ENCODE data around the gene POU5F1. TPM values are rescaled to one million over a fixed set of nuclear protein-coding genes. Genes with fewer than 3 reads are reported as not detected.

The POU5F1 gene
- not detected in 2 replicates for total RNA-seq

GRCh38 chr6:31170600-31170881, at the start of gene POU5F1:
Gene POU5F1 (minus strand): TSS chr6:31170682. CDS start chr6:31170620, 62 bp downstream.

GRCh38 chr6:31158140-31158862, 12.2 kb downstream of the POU5F1 start, which contains the start of gene TCF19:
Gene TCF19 (plus strand): TSS chr6:31158589. CDS start chr6:31159470, 881 bp downstream.

GRCh38 chr6:31157513-31158139, 12.9 kb downstream of the POU5F1 start, which contains the start of gene CCHCR1:
Gene CCHCR1 (minus strand): TSS chr6:31157802. CDS start chr6:31157600, 202 bp downstream.

GRCh38 chr6:31138982-31139381, 31.5 kb downstream of the POU5F1 start, which contains the start of gene PSORS1C2:
Gene PSORS1C2 (minus strand): TSS chr6:31139066. CDS start chr6:31139026, 40 bp downstream.

GRCh38 chr6:31120151-31120915, 50.1 kb downstream of the POU5F1 start, which contains the start of gene CDSN:
Gene CDSN (minus strand): TSS chr6:31120446. CDS start chr6:31120419, 27 bp downstream.

GRCh38 chr6:31114541-31114878, 56.0 kb downstream of the POU5F1 start, which contains the start of gene PSORS1C1:
Gene PSORS1C1 (plus strand): TSS chr6:31114800. CDS start chr6:31129633, 14,833 bp downstream.

Other genes starting within 250 kb of the POU5F1 start
- gene SFTA2, start 238.5 kb downstream of the POU5F1 start, total RNA-seq: not detected in 2 replicates
- not detected in 2 replicates for gene MUCL3, start 229.7 kb downstream of the POU5F1 start, total RNA-seq
- gene MUC21, start 187.0 kb downstream of the POU5F1 start, total RNA-seq: not detected in 2 replicates
- not detected in 2 replicates for gene MUC22, start 160.2 kb downstream of the POU5F1 start, total RNA-seq
- not detected in 2 replicates for gene C6orf15, start 58.1 kb downstream of the POU5F1 start, total RNA-seq
- gene PSORS1C1, start 55.9 kb downstream of the POU5F1 start, total RNA-seq: 1.3 and 3.3 TPM in 2 replicates
- not detected in 2 replicates for gene CDSN, start 50.2 kb downstream of the POU5F1 start, total RNA-seq
- gene PSORS1C2, start 31.6 kb downstream of the POU5F1 start, total RNA-seq: not detected in 2 replicates
- 12.3 and 17.3 TPM in 2 replicates for gene CCHCR1, start 12.9 kb downstream of the POU5F1 start, total RNA-seq
- 15.6 and 24.5 TPM in 2 replicates for gene TCF19, start 12.1 kb downstream of the POU5F1 start, total RNA-seq
- 58.1 and 142 TPM in 2 replicates for gene HLA-C, start 101.4 kb upstream of the POU5F1 start, total RNA-seq
- 42.2 and 164 TPM in 2 replicates for gene HLA-B, start 186.5 kb upstream of the POU5F1 start, total RNA-seq
- 37.1 and 59.1 TPM in 2 replicates for gene MICA, start 232.9 kb upstream of the POU5F1 start, total RNA-seq